GM19397 (cell line): ENCODE results near the gene CABP4.
"Not testable (repeated sequence)": the region's sequence is repeated elsewhere in the genome, so short reads cannot be mapped to it uniquely, and the experiment has no call there.

Source experiments
- ATAC-seq: cut with Tn5 transposase; IDR thresholded peaks from one replicate; pipeline ENCODE4 v1.9.1; 2021; ENCODE audit warnings: mild to moderate bottlenecking, moderate library complexity; ENCODE audit not compliant: unreplicated experiment

Gene CABP4

DNA sequence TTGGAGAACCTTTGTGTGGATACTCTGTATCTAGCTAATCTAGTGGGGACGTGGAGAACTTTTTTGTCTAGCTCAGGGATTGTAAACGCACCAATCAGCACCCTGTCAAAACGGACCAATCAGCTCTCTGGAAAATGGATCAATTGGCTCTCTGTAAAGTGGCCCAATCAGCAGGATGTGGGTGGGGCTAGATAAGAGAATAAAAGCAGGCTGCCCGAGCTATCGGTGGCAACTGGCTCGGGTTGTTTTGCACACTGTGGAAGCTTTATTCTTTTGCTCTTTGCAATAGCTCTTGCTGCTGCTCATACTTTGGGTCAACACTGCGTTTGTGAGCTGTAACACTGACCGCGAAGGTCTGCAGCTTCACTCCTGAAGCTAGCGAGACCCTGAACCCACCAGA is 21.5 kb downstream of the CABP4 start:
- not testable (repeated sequence) for ATAC-seq

DNA sequence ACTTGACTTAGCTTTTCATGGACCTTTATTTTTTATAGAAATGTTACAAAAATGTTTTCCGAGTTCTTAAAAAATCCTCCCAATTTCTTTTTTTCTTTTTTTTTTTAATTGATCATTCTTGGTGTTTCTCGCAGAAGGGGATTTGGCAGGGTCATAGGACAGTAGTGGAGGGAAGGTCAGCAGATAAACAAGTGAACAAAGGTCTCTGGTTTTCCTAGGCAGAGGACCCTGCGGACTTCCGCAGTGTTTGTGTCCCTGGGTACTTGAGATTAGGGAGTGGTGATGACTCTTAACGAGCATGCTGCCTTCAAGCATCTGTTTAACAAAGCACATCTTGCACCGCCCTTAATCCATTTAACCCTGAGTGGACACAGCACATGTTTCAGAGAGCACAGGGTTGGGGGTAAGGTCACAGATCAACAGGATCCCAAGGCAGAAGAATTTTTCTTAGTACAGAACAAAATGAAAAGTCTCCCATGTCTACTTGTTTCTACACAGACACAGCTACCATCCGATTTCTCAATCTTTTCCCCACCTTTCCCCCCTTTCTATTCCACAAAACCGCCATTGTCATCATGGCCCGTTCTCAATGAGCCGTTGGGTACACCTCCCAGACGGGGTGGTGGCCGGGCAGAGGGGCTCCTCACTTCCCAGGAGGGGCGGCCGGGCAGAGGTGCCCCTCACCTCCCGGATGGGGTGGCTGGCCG is 22.3 kb downstream of the CABP4 start:
- not testable (repeated sequence) for ATAC-seq

DNA sequence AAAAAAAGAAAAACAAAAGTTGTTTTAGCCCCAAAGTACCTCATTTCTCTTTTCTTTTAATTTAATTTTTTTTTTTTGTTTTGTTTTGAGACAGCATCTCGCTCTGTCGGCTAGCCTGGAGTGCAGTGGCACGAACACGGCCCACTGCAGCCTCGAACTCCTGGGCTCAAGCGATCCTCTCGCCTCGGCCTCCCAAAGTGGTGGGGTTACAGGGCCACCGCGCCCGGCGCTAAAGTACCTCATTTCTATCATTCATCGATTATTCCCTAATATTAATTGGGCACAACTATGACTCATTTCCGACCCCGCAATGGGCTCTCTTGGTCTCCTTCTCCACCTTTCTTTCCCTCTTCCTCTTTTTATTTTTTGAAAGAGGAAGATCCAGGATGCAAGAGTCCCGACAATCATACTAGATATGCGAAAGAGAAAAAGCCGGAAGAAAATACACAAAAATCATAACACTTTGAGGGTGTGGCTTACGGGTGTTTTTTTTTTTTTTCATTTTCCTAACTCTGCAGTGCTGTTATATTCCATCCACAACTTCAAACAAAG is 27.2 kb downstream of the CABP4 start:
- no peak for ATAC-seq

DNA sequence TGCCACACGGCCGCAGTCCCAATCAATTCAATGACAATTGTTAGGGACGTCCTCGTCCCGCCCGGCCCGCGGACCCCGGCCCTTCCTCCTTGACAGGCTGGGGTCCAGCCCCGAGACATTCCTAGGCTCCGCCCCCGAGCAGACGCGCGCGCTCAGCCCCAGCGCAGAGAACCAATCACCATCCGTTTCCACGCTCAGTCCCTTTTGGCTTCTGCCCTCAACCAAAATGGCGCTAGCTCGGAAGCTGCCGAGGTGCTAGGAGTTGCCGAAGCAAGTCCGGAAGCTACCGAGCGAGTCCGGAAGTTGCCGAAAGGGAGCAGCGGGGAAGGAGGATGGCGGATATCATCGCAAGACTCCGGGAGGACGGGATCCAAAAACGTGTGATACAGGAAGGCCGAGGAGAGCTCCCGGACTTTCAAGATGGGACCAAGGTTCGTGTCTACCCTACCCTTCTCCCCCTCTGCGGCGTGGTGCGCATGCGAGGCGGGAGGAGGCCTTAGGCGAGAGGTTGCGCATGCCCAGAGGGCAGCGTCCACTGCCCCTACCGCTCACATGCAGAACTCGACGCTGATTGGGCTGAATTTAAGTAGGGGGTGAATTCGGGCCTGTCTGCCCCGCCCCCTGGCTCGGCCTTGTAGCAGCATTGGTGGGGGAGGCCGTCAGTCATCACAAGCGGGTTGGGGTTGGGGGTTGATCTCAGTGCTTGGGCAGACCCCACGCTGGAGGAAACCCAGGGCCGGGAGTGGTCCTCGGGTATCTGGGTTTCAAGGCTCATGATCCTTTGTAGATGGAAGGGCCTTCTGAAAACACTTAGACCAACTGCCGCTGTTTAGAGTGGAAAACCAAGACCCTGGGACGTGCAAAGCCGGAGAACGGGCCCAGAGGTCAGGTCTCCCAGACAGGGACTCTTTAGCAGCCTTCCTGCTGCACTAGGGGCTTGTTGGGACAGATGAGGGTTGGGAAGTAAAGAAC is 28.0 kb downstream of the CABP4 start, which contains the start of gene AIP:
AIP (plus strand) TSS at position 200 of the 972 bp plus-strand sequence; CDS start at position 333, 133 bp downstream.
- peak; percentile 70 for ATAC-seq

DNA sequence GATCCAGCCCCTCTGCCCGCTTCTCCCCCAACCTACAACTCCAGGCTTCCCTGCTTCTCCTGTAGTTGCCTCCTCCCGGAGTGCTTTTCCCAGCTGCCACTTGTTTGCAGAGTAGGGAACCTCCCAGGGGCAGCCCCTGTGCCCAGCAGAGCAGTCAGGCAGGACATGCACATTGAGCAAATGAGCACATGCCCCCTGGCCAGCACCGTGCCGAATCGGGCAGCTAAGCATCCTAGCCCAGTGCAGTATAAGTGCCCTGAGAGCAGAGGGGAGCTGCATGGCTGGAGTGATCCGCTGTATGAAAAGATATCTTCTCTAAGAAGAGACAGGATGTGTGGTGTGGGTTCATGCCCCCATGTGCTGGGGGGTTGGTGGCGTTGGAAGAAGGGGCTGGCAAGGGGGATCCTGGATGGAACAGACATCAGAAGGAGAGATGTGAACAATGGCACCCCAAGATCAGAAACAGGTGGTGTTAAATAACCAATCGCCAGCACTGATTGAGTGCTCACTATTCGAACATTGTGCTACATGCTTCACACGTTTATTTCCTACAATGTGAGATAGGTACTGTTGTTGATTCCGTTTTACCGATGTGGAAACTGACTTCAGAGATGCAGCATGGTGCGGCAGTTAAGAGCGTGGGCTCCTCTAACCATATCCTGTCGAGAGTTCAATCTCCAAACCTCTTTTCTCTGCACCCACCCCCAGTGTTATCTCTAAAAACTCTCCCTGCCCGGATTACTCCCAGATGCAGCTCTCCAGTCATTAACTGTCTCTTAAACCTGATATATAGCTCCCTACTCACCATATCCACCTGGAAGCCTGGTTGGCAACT is 28.9 kb downstream of the CABP4 start:
- ATAC-seq: no peak

DNA sequence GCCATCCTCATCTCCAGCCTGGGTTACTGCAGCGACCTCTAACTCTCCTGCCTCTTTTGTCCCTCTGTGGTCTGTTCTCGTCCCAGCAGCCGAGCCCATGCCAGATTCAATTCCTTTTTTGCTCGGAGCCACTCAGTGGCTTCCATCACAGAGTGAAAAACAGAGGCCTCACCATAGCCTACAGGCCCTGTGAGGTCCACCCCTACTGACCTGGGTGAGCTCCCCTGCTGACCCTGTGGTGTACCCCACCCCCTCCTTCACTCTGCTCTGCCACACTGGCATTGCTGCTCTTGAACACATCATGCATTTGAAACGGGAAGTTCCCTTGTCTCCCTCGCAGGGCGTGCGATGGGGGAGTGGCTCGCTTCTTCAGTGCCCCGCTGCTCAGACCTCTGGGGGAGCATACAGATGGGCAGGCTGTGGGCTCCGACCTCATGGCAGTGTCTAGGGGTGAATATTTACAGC is 29.7 kb downstream of the CABP4 start:
- no peak for ATAC-seq

DNA sequence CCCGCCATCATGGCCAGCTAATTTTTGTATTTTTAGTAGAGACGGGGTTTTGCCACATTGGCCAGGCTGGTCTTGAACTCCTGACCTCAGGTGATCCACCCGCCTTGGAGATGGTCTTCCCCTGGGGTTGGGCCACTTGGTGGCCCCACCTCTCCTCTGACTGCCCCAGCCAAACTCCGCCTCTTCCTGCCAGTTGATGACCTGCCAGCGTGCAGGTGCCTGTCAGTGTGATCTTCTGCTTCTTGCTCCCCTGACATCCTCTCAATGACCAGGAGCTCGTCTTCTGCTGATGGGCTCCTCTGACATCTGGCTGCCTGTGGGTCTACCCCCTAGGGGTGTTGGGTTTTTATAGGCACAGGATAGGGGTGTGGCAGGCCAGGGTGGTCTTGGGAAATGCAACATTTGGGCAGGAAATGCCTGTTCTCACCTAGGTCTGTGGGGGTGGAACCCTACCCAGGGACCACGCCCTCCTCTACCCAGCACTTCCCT is 30.8 kb downstream of the CABP4 start:
- ATAC-seq: not testable (repeated sequence)

DNA sequence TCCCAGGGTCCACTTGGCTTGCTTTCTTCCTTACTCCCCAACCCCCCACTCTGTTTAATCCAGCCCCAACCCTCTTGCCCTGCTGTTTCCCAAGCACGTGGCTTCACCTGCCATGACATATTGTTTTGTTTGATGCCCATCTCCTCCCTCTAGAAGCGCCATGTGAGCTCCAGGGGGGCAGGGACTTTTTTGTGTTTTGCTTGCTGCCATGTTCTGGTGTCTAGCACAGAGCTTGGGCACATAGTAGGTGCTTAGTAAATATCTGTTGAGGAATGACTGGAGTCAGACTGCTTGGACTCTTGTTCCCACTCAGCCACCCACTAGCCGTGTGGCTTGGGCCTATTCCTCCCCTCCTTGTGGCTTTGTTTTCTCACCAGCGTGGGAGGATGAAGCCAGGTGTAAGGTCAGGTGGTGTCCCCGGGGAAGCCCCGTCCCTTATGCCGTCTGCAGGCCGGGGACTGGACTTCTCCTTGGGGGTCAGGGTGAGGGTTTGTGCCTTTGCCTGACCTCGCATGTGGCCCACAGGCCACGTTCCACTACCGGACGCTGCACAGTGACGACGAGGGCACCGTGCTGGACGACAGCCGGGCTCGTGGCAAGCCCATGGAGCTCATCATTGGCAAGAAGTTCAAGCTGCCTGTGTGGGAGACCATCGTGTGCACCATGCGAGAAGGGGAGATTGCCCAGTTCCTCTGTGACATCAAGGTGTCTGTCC is 31.5 kb downstream of the CABP4 start:
- no peak for ATAC-seq

DNA sequence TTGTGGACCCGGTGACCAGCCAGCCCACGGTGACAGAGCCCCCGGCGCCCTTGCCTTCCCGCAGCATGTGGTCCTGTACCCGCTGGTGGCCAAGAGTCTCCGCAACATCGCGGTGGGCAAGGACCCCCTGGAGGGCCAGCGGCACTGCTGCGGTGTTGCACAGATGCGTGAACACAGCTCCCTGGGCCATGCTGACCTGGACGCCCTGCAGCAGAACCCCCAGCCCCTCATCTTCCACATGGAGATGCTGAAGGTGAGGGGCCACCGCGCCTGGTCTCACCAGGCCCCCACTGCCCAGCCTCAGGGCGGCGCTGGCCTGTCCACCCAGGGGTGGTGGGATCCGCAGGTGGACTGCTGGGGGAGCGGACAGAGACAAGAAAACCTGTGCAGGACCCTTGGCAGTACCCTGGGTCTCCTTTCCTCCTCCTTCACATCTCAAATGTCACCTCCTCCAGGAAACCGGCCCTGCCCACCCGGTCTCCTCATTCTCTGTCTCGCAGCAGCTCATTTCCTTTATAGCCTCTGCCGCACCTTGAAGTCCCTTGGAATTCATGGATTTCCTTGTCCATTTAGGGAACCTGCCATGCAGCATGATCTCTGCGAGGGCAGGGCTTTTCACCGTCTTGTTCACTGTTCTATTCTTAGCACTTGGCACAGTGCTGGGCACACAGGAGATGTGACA is 34.2 kb downstream of the CABP4 start:
- ATAC-seq: no peak

DNA sequence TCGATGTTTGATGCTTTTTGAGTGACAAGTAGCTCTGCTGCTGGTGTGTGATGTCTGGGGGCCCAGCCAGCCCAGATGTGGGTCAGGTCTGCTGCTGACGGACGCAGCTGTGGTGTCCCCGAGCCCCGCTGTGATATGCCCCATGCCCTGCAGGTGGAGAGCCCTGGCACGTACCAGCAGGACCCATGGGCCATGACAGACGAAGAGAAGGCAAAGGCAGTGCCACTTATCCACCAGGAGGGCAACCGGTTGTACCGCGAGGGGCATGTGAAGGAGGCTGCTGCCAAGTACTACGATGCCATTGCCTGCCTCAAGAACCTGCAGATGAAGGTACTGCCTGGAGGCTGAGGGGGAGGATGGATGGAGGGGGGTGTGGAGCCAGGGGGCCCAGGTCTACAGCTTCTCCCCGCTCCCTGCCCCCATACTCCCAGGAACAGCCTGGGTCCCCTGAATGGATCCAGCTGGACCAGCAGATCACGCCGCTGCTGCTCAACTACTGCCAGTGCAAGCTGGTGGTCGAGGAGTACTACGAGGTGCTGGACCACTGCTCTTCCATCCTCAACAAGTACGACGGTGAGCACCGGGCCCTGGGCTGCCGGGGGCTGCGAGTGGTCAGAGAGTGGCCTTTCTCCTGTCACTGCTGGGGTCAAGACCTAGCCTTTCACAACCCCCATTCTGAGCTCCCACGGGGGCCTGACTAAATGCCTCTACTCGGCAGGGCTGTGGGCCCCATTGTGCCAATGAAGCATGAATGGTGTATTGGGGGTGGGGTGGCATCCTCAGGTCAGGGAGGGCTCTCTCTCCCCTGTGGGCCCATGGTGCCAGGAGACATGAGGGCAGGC is 35.0 kb downstream of the CABP4 start:
- no peak for ATAC-seq

DNA sequence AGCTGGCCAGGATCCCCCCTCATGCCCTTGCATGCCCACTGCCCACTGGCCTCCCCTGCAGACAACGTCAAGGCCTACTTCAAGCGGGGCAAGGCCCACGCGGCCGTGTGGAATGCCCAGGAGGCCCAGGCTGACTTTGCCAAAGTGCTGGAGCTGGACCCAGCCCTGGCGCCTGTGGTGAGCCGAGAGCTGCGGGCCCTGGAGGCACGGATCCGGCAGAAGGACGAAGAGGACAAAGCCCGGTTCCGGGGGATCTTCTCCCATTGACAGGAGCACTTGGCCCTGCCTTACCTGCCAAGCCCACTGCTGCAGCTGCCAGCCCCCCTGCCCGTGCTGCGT is 35.5 kb downstream of the CABP4 start:
- no peak for ATAC-seq

DNA sequence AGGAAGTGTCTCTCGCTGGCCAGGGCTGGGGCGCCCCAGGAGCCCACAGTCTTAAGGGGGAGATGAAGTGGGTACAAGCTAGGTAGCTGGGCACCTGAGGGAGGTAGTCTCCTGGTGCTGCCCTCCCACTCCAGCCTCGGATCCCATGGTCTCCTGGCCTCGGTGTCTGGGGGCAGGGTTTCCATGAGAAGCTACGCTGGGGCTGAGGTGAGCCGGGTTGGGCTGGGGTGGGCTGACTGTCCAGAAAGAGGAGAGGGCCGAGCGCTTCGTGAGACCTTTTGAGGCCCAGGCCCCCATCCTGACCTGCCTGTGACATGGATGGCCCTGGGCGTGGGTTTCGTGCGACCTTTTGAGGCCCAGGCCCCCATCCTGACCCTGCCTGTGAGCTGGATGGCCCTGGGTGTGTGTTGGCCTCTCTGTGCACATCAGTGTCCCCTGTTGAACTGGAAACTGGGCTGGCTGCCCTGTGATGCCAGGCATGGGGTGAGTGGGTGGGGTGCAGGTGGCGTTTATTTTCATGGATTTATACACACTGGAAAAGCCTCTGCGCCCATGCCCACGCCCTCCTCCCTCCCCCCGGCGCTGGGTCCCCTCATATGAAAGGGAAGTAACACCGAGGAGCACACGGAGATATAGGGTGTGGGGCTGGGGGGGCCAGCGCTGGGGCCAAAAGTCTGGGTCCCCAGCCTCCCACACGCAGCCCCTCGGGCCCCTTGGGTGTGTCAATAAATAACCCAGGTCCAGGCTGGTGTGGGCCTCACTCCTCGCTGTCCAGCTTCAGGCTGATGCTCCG is 36.3 kb downstream of the CABP4 start:
- no peak for ATAC-seq

DNA sequence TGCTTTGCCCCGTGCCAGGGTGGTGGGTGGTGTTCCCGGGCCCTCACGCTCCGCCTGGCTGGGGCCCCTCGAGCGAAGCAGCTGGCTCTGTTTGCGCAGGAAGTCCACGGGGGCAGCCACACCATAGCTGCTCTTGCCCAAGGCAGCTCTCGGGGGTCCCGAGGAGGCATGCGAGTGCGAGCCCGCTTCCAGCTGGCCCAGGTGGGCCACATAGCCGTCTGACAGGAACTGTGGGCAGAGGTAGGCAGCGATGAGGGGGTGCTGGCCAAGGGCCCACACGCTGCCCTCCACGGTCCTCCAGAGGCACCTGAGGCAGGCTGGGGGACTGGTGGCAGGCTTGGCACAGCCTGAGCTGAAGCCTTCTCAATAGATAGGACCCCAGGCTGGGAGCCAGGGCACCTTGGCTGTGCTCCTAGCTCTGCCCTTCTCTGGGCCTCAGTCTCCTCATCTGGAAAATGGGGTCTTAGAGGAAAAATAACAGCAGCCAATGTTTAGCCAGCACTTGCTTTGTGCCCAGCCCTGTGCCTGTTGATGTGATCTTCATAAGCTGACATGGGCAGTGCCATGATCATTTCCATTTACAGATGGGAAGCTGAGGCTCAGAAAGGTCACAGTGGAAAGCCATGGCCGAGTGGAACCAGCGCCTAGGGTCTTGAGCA is 37.0 kb downstream of the CABP4 start:
- no peak for ATAC-seq

DNA sequence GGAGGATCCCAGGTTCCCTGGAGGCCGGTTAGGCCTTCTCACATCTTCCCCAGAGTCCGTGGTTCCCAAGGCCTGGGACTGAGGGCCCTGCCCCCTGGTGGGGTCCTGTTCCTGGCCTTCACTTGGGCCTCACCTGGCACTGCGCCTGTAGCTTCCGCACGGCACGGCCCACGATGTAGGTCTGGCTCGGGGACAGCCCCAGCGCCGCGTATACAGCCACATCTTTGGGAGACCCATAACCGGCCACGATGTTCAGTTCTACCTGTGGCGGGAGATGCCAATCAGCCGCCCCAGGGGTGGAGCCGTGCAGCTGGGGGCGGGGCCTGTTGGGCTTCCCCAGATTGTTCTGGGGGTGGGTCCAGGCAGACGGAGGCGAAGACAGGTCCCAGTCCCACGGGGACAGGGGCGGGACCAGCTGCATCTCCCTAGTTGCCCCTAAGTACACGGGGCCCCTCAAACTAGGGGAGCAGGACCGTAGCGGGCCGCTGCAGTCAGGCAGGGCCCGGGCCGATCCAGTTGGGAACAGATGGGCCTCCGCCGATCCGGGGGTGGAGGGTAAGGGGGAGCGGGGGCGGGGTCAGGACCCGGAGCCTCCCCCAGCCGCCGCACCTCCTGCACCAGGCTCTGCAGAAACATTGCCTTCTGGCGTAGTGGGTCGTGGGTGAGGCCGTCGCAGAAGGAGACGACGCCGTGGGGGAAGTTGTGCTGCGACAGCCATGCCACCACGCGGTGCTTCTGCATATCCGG is 37.8 kb downstream of the CABP4 start:
- no peak for ATAC-seq

DNA sequence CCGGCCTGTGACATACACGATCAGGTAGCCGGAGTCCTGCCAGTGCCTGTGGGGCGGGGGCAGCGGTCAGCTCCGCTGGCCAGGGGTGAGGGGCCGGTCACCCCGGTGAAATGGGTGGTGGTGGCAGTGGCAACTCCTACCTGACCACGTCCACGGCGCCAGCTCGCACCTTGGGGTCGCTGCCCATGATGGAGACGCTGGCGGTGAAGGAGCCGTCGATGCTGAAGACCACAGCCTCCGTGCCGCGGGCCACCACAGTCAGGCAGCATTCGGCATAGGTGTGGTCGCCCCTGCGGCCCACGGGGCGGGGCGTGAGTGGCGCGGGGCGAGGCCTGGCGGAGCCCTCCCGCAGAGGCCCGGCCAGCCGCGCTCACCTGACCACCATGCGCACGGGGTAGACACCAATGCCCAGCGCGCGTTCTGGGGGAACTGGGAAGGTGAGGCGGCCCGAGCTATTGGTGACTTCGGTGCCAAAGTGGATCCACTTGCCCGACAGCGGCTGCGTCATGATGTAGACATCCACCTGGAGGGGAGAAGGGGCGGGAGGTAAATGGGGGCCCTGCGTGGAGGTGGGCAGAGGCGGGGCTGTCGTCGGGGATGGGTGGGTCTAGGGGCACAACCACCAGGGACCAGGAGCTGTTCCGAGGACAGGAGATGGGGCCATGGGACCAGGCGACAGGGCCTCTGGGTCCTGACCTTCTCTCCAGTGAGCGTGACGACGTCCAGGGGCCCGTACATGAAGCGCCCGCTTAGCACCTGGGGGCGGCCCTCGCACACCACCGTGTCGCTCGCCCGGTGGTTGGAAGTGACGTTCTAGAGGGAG is 38.6 kb downstream of the CABP4 start:
- no peak for ATAC-seq
